K562 (cell line): Measurements from ENCODE around the gene COMTD1. TPM values are rescaled to one million over a fixed set of nuclear protein-coding genes. Genes with fewer than 3 reads are reported as not detected.

Source experiments
- BCOR ChIP-seq: fragments of 450-650 bp; IDR thresholded peaks from 2 replicates; pipeline ENCODE4 v1.6.1; 2016
- CAMTA2 ChIP-seq: fragments of 250-450 bp; sonication (Bioruptor Pico); conservative IDR thresholded peaks from 2 replicates; pipeline ENCODE4 v1.5.1; 2022
- CBFB ChIP-seq: sonication (generic); formaldehyde crosslinking; IDR thresholded peaks from 2 replicates; pipeline ENCODE4 v1.4.0; 2020; ENCODE audit warnings: mild to moderate bottlenecking, missing genetic modification reagents
- E2F1 ChIP-seq: sonication (generic); formaldehyde crosslinking; IDR thresholded peaks from 2 replicates; pipeline ENCODE4 v1.8.1; 2023; ENCODE audit warnings: mild to moderate bottlenecking, missing genetic modification reagents, moderate library complexity
- FOXA1 ChIP-seq: fragments of 450-650 bp; IDR thresholded peaks from 2 replicates; pipeline ENCODE4 v1.6.1; 2016; ENCODE audit warnings: mild to moderate bottlenecking, borderline replicate concordance
- FOXA3 ChIP-seq, 2 experiments: fragments of 450-650 bp in 1 of 2; sonication (generic) in 1 of 2; formaldehyde crosslinking; IDR thresholded peaks in 1 of 2; conservative IDR thresholded peaks in 1 of 2; 2 replicates each; pipeline versions ENCODE4 v1.4.0 to v1.8.0; 2020 to 2022; ENCODE audit warnings: mild to moderate bottlenecking in 2 of 2, missing genetic modification reagents in 1 of 2
- FOXK1 ChIP-seq: sonication (generic); formaldehyde crosslinking; IDR thresholded peaks from 2 replicates; pipeline ENCODE4 v1.8.0; 2022; ENCODE audit warnings: missing genetic modification reagents, mild to moderate bottlenecking, borderline replicate concordance
- FOXP1 ChIP-seq: sonication (generic); formaldehyde crosslinking; IDR thresholded peaks from 2 replicates; pipeline ENCODE4 v1.8.0; 2022; ENCODE audit warnings: mild to moderate bottlenecking, missing genetic modification reagents
- GATAD2A ChIP-seq: fragments of 450-650 bp; IDR thresholded peaks from 2 replicates; pipeline ENCODE4 v1.6.1; 2017
- HDAC1 ChIP-seq, 2 experiments: fragments of 450-650 bp; IDR thresholded peaks; 2 replicates each; pipeline ENCODE4 v1.6.1; 2016 to 2017; ENCODE audit warnings: inconsistent platforms in 1 of 2, mild to moderate bottlenecking in 1 of 2, moderate library complexity in 1 of 2
- ID3 ChIP-seq, 2 experiments: fragments of 250-450 bp in 1 of 2; fragments of 450-650 bp in 1 of 2; sonication (Bioruptor Pico) in 1 of 2; IDR thresholded peaks; 2 replicates each; pipeline versions ENCODE4 v1.6.1 to v1.8.0; 2016 to 2021; ENCODE audit warnings: mild to moderate bottlenecking in 2 of 2, moderate library complexity in 2 of 2, missing compliant biosample characterization in 1 of 2, missing genetic modification characterization in 1 of 2
- KDM2B ChIP-seq: fragments of 250-450 bp; sonication (Bioruptor Pico); IDR thresholded peaks from 2 replicates; pipeline ENCODE4 v1.8.0; 2021; ENCODE audit warnings: mild to moderate bottlenecking, moderate library complexity
- POLR2AphosphoS5 ChIP-seq: IDR thresholded peaks from 2 replicates; pipeline ENCODE4 v1.6.1; 2011; ENCODE audit warnings: mild to moderate bottlenecking, low read depth, low read length, moderate library complexity; ENCODE audit not compliant: control insufficient read depth, insufficient read depth
- SIN3A ChIP-seq, 2 experiments: fragments of 150-350 bp in 1 of 2; IDR thresholded peaks; 2 replicates each; pipeline ENCODE4 v1.6.1; 2011 to 2016; ENCODE audit warnings: borderline replicate concordance in 2 of 2, low read depth in 2 of 2, low read length in 2 of 2, mild to moderate bottlenecking in 2 of 2, moderate library complexity in 2 of 2; ENCODE audit not compliant: control insufficient read depth in 1 of 2
- STAT5A ChIP-seq: IDR thresholded peaks from 2 replicates; pipeline ENCODE4 v1.6.1; 2012; ENCODE audit warnings: low read length, inconsistent platforms, borderline replicate concordance
- TAF15 ChIP-seq: fragments of 200-400 bp; formaldehyde crosslinking; IDR thresholded peaks from 2 replicates; pipeline ENCODE4 v1.6.1; 2017; ENCODE audit warnings: mild to moderate bottlenecking, low read depth, low read length, moderate library complexity
- TEAD4 ChIP-seq, 2 experiments: sonication (generic) in 1 of 2; formaldehyde crosslinking in 1 of 2; IDR thresholded peaks; 2 replicates each; pipeline versions ENCODE4 v1.6.1 to v1.8.0; 2012 to 2022; ENCODE audit warnings: borderline replicate concordance in 1 of 2, inconsistent platforms in 1 of 2, low read length in 1 of 2, mild to moderate bottlenecking in 1 of 2, missing genetic modification reagents in 1 of 2
- XRCC5 ChIP-seq: fragments of 200-400 bp; formaldehyde crosslinking; IDR thresholded peaks from 2 replicates; pipeline ENCODE4 v1.6.1; 2017; ENCODE audit warnings: low read depth, mild to moderate bottlenecking, low read length
- ZBTB43 ChIP-seq: sonication (generic); formaldehyde crosslinking; IDR thresholded peaks from 2 replicates; pipeline ENCODE4 v1.8.0; 2023; ENCODE audit warnings: mild to moderate bottlenecking, missing genetic modification reagents
- ZEB2 ChIP-seq: fragments of 450-650 bp; IDR thresholded peaks from 2 replicates; pipeline ENCODE4 v1.6.1; 2016
- ZNF311 ChIP-seq: fragments of 250-450 bp; sonication (Bioruptor Pico); IDR thresholded peaks from 2 replicates; pipeline ENCODE4 v1.4.0; 2020; ENCODE audit warnings: mild to moderate bottlenecking, moderate library complexity
- ZNF57 ChIP-seq: fragments of 450-650 bp; formaldehyde crosslinking; IDR thresholded peaks from 2 replicates; pipeline ENCODE4 v1.4.0; 2020; ENCODE audit warnings: mild to moderate bottlenecking, moderate library complexity
- polyA plus RNA-seq, 8 experiments: library from polyadenylated mRNA; depleted of rRNA in 4 of 8; stranded (reverse) in 5 of 8; unstranded in 3 of 8; fragments of >200 nt; fragmentation: Nextera tagmentation in 2 of 8; fragmentation: Illumina TruSeq in 1 of 8; extraction: Ambion mirVana in 2 of 8; extraction: Trizol in 1 of 8; gene quantifications; 2 replicates each; pipeline versions ENCODE4 v1.2.1 to v1.2.3, GENCODE V29; 2011 to 2014; ENCODE audit warnings: inconsistent platforms in 1 of 8, missing spikeins in 1 of 8
- total RNA-seq, 7 experiments: library from RNA; depleted of rRNA in 6 of 7; stranded (reverse); fragments of >200 nt in 6 of 7; fragmentation: Illumina TruSeq in 2 of 7; extraction: Trizol in 2 of 7; gene quantifications; 2 replicates each; pipeline versions ENCODE4 v1.2.1 to v1.2.3, GENCODE V29; 2011 to 2021; ENCODE audit warnings: low replicate concordance in 1 of 7
- TF ChIP-seq, protein P1 (sequence below): fragments of 250-450 bp; sonication (Bioruptor Pico); IDR thresholded peaks from 2 replicates; pipeline ENCODE4 v1.4.0; 2020; ENCODE audit warnings: mild to moderate bottlenecking, moderate library complexity

COMTD1 gene
- total and polyA plus RNA-seq, 9 of the 15 experiments (the other 6 are each of a cell fraction or from before 2014, with no cell fraction given), result 0.41 to 112 (median 13.7) TPM

DNA sequence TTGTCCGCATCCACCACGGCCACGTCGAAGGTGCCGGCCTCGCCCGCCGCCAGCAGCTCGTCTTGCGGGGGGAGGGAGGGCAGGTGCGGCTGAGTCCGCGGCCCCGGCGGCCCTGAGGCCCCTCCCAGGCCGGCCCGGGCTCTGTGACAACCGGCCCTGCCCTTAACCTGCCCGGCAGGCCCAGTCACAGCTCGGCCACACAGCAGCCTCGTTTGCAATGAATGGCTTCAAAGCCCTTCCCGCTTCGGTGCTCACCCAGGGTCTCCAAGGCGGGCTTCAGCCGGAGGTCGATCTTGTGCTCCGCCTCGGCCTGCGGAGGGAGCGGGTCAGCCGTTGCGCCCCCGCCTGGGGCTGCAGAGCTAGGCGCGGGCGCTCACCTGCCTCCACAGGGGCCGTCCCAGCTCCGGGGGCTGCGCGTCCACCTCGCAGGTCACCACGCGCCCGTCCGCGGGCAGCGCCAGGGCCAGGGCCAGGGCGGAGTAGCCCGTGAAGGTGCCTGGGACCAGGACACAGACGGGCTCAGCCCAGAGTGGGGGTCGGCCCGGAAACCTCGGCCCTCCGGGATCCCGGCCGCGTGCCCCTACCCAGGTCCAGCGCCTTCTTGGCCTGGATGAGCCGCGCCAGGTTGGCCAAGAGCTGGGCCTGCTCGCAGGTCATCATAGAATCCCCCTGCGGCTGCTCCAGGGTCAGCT is 928 bp downstream of the COMTD1 start (continued):
- TF ChIP-seq, protein P1, sequence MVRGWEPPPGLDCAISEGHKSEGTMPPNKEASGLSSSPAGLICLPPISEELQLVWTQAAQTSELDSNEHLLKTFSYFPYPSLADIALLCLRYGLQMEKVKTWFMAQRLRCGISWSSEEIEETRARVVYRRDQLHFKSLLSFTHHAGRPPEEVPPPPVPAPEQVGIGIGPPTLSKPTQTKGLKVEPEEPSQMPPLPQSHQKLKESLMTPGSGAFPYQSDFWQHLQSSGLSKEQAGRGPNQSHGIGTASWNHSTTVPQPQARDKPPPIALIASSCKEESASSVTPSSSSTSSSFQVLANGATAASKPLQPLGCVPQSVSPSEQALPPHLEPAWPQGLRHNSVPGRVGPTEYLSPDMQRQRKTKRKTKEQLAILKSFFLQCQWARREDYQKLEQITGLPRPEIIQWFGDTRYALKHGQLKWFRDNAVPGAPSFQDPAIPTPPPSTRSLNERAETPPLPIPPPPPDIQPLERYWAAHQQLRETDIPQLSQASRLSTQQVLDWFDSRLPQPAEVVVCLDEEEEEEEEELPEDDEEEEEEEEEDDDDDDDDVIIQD (CRISPR knock-in tag), result no peak
- TF ChIP-seq TAF15 (no peak), TEAD4 (IDR thresholded peaks at IDR 0.05; ENCODE audit: low read length) (no peak), TEAD4 (CRISPR knock-in tag; IDR thresholded peaks at IDR 0.05; ENCODE audit: borderline replicate concordance) (peak; percentile 68; the same call in 1 of the 2 replicates), FOXP1 (CRISPR knock-in tag) (peak; percentile 54; the same call in 1 of the 2 replicates), FOXK1 (CRISPR knock-in tag) (peak; percentile 89; the same call in 1 of the 2 replicates), STAT5A (no peak), CAMTA2 (CRISPR knock-in tag) (peak; percentile 47; the same call in 1 of the 2 replicates), E2F1 (0 out of 2 replicates have a peak, but pooled peaks have one; percentile 48), XRCC5 (peak; percentile 36; the same call in 1 of the 2 replicates), FOXA3 (CRISPR knock-in tag; conservative IDR thresholded peaks at IDR 0.05 in 1 of 2, IDR thresholded peaks at IDR 0.05 in 1 of 2) (peak in 1 of 2 experiments; percentile 75; a peak in 2 of 4 replicates), ZEB2 (peak; percentile 70; the same call in 1 of the 2 replicates), HDAC1 (IDR thresholded peaks at IDR 0.05) (peak in 1 of 2 experiments; percentile 62; a peak in 1 of 4 replicates), ZBTB43 (CRISPR knock-in tag) (peak; percentile 15; the same call in 1 of the 2 replicates), KDM2B (CRISPR knock-in tag) (peak; percentile 1; the same call in 1 of the 2 replicates), POLR2AphosphoS5 (peak; percentile 39; the same call in 1 of the 2 replicates), CBFB (CRISPR knock-in tag) (peak; percentile 78), ZNF311 (CRISPR knock-in tag) (no peak), GATAD2A (0 out of 2 replicates have a peak, but pooled peaks have one; percentile 9), FOXA1 (no peak), BCOR (no peak), ZNF57 (CRISPR knock-in tag) (no peak), ID3 (CRISPR knock-in tag; IDR thresholded peaks at IDR 0.05) (no peak), ID3 (tag; IDR thresholded peaks at IDR 0.05) (peak; percentile 68; the same call in 1 of the 2 replicates), SIN3A (IDR thresholded peaks at IDR 0.05; ENCODE audit: borderline replicate concordance in 2 of 2, control insufficient read depth in 1 of 2, low read depth in 2 of 2, low read length in 2 of 2) (0 out of 4 replicates have a peak, but pooled peaks have one; percentile 12 to 59)
